ENCODE measurements around the gene TMTC1.
A peak's percentile ranks its signal among the peaks of the same experiment; 100 is the strongest.

The TMTC1 gene

GRCh38 chr12:29794862-29795261 lies 11.1 kb upstream of the TMTC1 start:
- TF ChIP-seq CTCF (IDR thresholded peaks at IDR 0.05; ENCODE audit: low read depth, low read length) (no peak), MYC (IDR thresholded peaks at IDR 0.05; ENCODE audit: low read depth, low read length) (no peak), MAX (IDR thresholded peaks at IDR 0.05; ENCODE audit: low read depth, low read length) (no peak), POLR2A (IDR thresholded peaks at IDR 0.05; ENCODE audit: extremely low read depth, insufficient read length) (no peak)
- DNase-seq (ENCODE audit: low read depth): no peak
- no peak overlapping the region for H3K4me3 ChIP-seq (ENCODE audit: low read depth, low read length)

- H3K4me3 ChIP-seq (ENCODE audit: low read depth, low read length): no peak overlapping the region
- TF ChIP-seq MYC (IDR thresholded peaks at IDR 0.05; ENCODE audit: low read depth, low read length) (no peak), MAX (IDR thresholded peaks at IDR 0.05; ENCODE audit: low read depth, low read length) (peak; percentile 35; the same call in 1 of the 2 replicates), CTCF (IDR thresholded peaks at IDR 0.05; ENCODE audit: low read depth, low read length) (no peak), POLR2A (IDR thresholded peaks at IDR 0.05; ENCODE audit: extremely low read depth, insufficient read length) (no peak)
- DNase-seq (ENCODE audit: low read depth): no peak
Measured at GRCh38 chr12:29792853-29793252, 9.1 kb upstream of the TMTC1 start.

- no peak overlapping the region for H3K4me3 ChIP-seq (ENCODE audit: low read depth, low read length)
- no peak for TF ChIP-seq POLR2A (IDR thresholded peaks at IDR 0.05; ENCODE audit: extremely low read depth, insufficient read length)
- no peak; the same call in 1 of the 2 replicates for TF ChIP-seq MAX (IDR thresholded peaks at IDR 0.05; ENCODE audit: low read depth, low read length)
- TF ChIP-seq MYC (IDR thresholded peaks at IDR 0.05; ENCODE audit: low read depth, low read length): no peak
- no peak for TF ChIP-seq CTCF (IDR thresholded peaks at IDR 0.05; ENCODE audit: low read depth, low read length)
- no peak for DNase-seq (ENCODE audit: low read depth)
Measured at GRCh38 chr12:29792132-29792531, 8.4 kb upstream of the TMTC1 start.

- TF ChIP-seq CTCF (IDR thresholded peaks at IDR 0.05; ENCODE audit: low read depth, low read length) (no peak), MYC (IDR thresholded peaks at IDR 0.05; ENCODE audit: low read depth, low read length) (no peak), MAX (IDR thresholded peaks at IDR 0.05; ENCODE audit: low read depth, low read length) (no peak), POLR2A (IDR thresholded peaks at IDR 0.05; ENCODE audit: extremely low read depth, insufficient read length) (no peak)
- H3K4me3 ChIP-seq (ENCODE audit: low read depth, low read length): no peak overlapping the region
- no peak for DNase-seq (ENCODE audit: low read depth)
Measured at GRCh38 chr12:29782871-29783772, 620 bp downstream of the TMTC1 start.

- TF ChIP-seq MAX (IDR thresholded peaks at IDR 0.05; ENCODE audit: low read depth, low read length): no peak
- TF ChIP-seq CTCF (IDR thresholded peaks at IDR 0.05; ENCODE audit: low read depth, low read length): no peak
- TF ChIP-seq MYC (IDR thresholded peaks at IDR 0.05; ENCODE audit: low read depth, low read length): no peak
- no peak for TF ChIP-seq POLR2A (IDR thresholded peaks at IDR 0.05; ENCODE audit: extremely low read depth, insufficient read length)
- peak overlapping the region; percentile 38 for H3K4me3 ChIP-seq (ENCODE audit: low read depth, low read length)
- DNase-seq (ENCODE audit: low read depth): peak; percentile 68
Measured at GRCh38 chr12:29782285-29782870, 1.4 kb downstream of the TMTC1 start.

Measured in NB4 (cell line).